Endothelial cell (in vitro differentiated cells): ENCODE data around the gene PTTG1. TPM values are rescaled to one million over a fixed set of nuclear protein-coding genes. Genes with fewer than 3 reads are reported as not detected.

Experiments used
- DNase-seq: peaks from one replicate; pipeline ENCODE4 v3.0.0; 2021; ENCODE audit warnings: low spot score
- H3K27ac Mint-ChIP-seq: one replicate; pipeline ENCODE4 v1.8.0; 2021; ENCODE audit warnings: mixed read lengths, inconsistent platforms; ENCODE audit not compliant: unreplicated experiment
- H3K27me3 Mint-ChIP-seq: one replicate; pipeline ENCODE4 v1.8.0; 2021; ENCODE audit warnings: mild to moderate bottlenecking, moderate library complexity, mixed read lengths, inconsistent platforms; ENCODE audit not compliant: unreplicated experiment
- H3K36me3 Mint-ChIP-seq: one replicate; pipeline ENCODE4 v1.8.0; 2021; ENCODE audit warnings: mild to moderate bottlenecking, low read depth, mixed read lengths, inconsistent platforms; ENCODE audit not compliant: unreplicated experiment
- H3K4me1 Mint-ChIP-seq: one replicate; pipeline ENCODE4 v1.8.0; 2021; ENCODE audit warnings: mild to moderate bottlenecking, mixed read lengths, inconsistent platforms; ENCODE audit not compliant: unreplicated experiment
- H3K4me3 Mint-ChIP-seq: one replicate; pipeline ENCODE4 v1.8.0; 2021; ENCODE audit warnings: mild to moderate bottlenecking, mixed read lengths, inconsistent platforms; ENCODE audit not compliant: unreplicated experiment
- H3K9me3 Mint-ChIP-seq: one replicate; pipeline ENCODE4 v1.8.0; 2021; ENCODE audit warnings: mixed read lengths, inconsistent platforms; ENCODE audit not compliant: unreplicated experiment
- total RNA-seq: library from RNA; stranded (reverse); fragmentation: NEBNext Ultra II Directional; extraction: Animal tissue kit (Norgen Biotek cat#: 25700); gene quantifications from one replicate; pipeline ENCODE4 v1.2.1, GENCODE V29; 2021; ENCODE audit not compliant: unreplicated experiment
- TF ChIP-seq, protein P1 (sequence below): fragments of 200-600 bp; sonication (generic); IDR thresholded peaks from one replicate; pipeline ENCODE4 v1.5.0; 2021; ENCODE audit warnings: antibody characterized with exemption; ENCODE audit not compliant: unreplicated experiment

PTTG1 gene
- total RNA-seq, 1 donor from 2014 or later: 25.1 TPM

GRCh38 chr5:160398806-160399205 is 22.8 kb upstream of the PTTG1 start:
- Mint-ChIP-seq H3K4me3 (peak overlapping the region; percentile 95), H3K36me3 (peaks cover 9% of the 10 kb centered on the region), H3K4me1 (peaks cover 10% of the 10 kb centered on the region), H3K27ac (peak overlapping the region; percentile 93), H3K9me3 (no peaks in the 10 kb centered on the region), H3K27me3 (peaks cover 2% of the 10 kb centered on the region)
- TF ChIP-seq, protein P1, sequence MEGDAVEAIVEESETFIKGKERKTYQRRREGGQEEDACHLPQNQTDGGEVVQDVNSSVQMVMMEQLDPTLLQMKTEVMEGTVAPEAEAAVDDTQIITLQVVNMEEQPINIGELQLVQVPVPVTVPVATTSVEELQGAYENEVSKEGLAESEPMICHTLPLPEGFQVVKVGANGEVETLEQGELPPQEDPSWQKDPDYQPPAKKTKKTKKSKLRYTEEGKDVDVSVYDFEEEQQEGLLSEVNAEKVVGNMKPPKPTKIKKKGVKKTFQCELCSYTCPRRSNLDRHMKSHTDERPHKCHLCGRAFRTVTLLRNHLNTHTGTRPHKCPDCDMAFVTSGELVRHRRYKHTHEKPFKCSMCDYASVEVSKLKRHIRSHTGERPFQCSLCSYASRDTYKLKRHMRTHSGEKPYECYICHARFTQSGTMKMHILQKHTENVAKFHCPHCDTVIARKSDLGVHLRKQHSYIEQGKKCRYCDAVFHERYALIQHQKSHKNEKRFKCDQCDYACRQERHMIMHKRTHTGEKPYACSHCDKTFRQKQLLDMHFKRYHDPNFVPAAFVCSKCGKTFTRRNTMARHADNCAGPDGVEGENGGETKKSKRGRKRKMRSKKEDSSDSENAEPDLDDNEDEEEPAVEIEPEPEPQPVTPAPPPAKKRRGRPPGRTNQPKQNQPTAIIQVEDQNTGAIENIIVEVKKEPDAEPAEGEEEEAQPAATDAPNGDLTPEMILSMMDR: no peak
- DNase-seq: no peak

GRCh38 chr5:160399402-160400353 is 22.0 kb upstream of the PTTG1 start, which contains the start of gene FAM200C:
Gene FAM200C (minus strand): TSS chr5:160400054. CDS start chr5:160395490, 4,564 bp downstream.
- DNase-seq: peak; percentile 89
- peaks cover 2% of the 10 kb centered on the region for H3K27me3 Mint-ChIP-seq

DNA sequence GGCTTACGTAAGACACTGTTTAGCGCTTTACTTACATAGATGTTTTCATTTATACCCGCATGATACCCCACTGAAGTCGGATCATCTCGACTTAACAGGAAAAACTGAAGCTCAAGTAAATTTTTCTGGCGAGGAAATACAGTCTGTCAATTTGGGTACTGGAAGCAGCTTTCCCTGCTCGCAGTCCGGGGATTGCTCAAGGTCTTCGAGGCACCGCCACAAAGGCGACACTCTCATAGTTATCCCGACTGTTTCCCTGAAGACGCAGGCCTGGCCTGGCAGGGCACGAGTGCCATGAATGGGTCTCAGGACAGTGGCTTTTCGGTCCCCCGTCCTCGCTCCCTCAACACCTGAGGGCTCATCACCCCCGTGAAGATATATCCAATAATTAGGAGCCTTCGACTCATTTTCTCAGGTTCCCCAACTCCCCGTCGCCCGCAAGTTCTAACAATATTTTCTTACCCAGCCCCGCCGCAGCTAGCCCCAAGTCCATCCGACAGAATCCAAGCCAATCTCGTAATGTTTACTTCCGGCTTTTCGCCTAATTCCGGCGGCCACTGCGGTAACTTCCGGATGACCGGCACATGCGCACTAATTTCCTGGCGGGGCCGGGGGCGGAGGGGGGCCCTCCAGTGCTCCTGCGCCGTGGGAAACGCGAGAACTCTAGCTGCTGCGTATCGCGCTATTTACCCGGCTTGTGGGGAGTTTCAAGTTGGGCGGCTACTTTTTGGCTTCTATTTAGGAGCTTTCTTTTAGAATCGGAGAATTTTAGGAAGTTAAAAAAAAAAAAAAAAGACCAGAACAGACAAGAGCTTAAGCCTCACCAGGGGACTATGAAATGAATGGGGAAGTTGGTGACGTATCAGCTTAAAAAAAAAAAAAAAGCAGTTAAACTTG is 2.8 kb upstream of the PTTG1 start, which contains the start of gene SLU7:
Gene SLU7 (minus strand): TSS at position 521 of the 897 bp plus-strand sequence. CDS start 3,787 bp downstream, outside the sequence.
- peak within 1 kb of the TSS; percentile 98 for H3K4me3 Mint-ChIP-seq
- H3K4me1 Mint-ChIP-seq: peaks cover 32% of the 10 kb centered on the region
- peak within 1 kb of the TSS; percentile 100 for H3K27ac Mint-ChIP-seq
- no peaks in the 10 kb centered on the region for H3K9me3 Mint-ChIP-seq
- H3K36me3 Mint-ChIP-seq: no peaks in the 10 kb centered on the region
- peak; percentile 95 for DNase-seq
- TF ChIP-seq, protein P1: no peak
- H3K27me3 Mint-ChIP-seq: peaks cover 11% of the 10 kb centered on the region

More at GRCh38 chr5:160399402-160400353, 22.0 kb upstream of the PTTG1 start, which contains the start of gene FAM200C:
- TF ChIP-seq, protein P1: no peak
- Mint-ChIP-seq H3K4me1 (peaks cover 10% of the 10 kb centered on the region), H3K4me3 (peak within 1 kb of the TSS; percentile 95), H3K27ac (peak within 1 kb of the TSS; percentile 93), H3K9me3 (no peaks in the 10 kb centered on the region), H3K36me3 (peaks cover 12% of the 10 kb centered on the region)

GRCh38 chr5:160419458-160420330 is 2.0 kb upstream of the PTTG1 start:
- Mint-ChIP-seq H3K4me1 (peaks cover 32% of the 10 kb centered on the region), H3K27ac (peak overlapping the region; percentile 100), H3K9me3 (no peaks in the 10 kb centered on the region), H3K4me3 (peak overlapping the region; percentile 98), H3K36me3 (no peaks in the 10 kb centered on the region), H3K27me3 (peaks cover 11% of the 10 kb centered on the region)
- DNase-seq: no peak
- TF ChIP-seq, protein P1: no peak
